CD4-positive, alpha-beta T cell treated with Interferon alpha-2 for 1 hour (primary cell): ENCODE measurements around the gene SIGLEC15.
A peak's percentile ranks its signal among the peaks of the same experiment; 100 is the strongest.
"Not testable (repeated sequence)": the region's sequence is repeated elsewhere in the genome, so short reads cannot be mapped to it uniquely, and the experiment has no call there.

Source experiments
- DNase-seq, 2 donors: peaks; one replicate each; pipeline ENCODE4 v3.0.0-alpha.2; 2020 to 2022

The SIGLEC15 gene

DNA sequence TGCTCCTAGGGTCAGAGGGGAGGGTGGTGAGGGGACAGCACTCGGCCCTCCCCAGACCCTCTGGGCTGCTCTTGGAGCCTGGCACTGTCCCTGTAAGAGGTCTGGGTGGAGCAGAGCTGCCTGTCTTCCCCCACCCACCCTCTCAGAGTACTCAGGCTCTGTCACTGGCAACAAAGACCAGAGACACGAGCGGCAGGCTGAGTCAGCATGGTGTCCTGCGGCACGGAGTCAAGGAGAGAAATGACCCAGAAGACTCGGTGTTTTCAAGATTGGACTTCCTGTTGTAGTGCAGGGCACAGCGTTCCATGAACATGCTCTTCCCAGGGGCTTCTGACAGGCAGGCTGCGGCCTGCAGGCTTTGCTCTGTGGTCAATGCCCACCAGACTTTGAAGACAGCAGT is 19.9 kb downstream of the SIGLEC15 start:
- DNase-seq = no peak

DNA sequence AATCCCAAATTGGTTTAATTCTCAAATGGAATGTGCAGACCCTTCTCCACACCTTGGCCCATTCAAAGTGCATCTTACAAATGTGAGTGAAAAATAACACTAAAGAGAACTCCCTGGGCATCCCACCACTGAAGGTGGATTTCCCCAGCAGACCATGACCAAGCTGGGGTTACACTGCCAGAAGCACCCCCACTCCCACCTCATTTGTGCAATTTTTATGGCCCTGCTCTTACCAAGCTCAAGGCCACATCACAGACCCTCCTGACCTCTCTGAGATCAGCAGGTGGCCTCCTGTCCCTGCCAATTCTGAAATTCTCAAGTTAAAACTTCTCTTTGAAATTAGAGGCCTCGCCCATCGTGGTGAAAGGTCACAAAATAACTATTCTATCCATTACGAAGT is 21.6 kb downstream of the SIGLEC15 start:
- no peak for DNase-seq

DNA sequence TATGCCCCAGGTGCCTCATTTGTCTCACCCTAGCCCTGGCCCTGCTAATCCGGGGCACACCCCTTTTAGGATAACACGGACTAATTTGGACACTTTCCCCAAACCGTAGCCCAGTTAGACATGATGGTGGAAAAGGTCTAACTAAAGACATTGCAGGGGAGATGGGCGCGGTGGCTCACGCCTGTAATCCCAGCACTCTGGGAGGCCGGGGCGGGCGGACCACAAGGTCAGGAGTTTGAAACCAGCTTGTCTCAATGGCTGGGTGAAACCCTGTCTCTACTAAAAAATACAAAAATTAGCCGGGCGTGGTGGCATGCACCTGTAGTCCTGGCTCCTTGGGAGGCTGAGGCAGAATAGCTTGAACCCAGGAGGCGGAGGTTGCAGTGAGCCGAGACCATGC is 23.2 kb downstream of the SIGLEC15 start:
- not testable (repeated sequence) for DNase-seq

DNA sequence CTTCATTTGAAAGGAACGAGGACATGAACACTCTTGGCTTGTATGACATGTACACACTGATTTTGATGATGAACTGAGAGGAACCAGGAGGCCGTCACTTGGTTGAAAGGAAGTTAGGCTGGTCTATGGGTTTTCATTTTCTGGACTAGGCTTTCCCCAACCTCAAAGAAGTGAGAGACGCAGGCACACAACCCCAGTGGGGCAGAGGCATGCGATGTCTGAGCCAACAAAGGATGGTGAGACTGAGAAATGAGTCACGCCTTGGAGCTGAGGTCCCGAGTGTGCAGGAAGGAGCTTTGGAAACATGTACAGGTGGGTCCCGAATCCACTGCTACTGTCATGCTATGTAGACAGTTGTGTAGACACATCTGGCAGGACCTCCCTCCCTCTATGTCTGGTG is 24.1 kb downstream of the SIGLEC15 start:
- no peak for DNase-seq

DNA sequence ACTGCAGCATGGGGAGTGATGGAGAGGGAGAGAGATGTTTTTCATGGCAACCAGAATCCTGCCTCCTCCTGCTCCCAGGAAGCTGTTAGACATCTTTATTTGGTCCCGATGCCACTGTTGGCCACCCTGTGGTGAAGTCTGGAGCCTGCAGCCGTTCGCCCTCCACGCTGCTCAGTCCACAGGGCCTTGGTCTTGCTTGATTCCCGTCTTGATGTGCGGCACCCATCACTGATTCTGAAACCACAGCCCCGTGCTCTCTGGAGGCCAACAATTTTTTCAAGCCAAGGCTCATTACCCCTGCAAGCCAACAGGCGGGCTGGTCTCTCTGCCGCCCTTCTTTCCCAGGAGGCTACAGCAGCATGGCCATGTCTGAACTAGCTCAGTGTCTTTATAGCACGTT is 24.5 kb downstream of the SIGLEC15 start:
- no peak for DNase-seq

DNA sequence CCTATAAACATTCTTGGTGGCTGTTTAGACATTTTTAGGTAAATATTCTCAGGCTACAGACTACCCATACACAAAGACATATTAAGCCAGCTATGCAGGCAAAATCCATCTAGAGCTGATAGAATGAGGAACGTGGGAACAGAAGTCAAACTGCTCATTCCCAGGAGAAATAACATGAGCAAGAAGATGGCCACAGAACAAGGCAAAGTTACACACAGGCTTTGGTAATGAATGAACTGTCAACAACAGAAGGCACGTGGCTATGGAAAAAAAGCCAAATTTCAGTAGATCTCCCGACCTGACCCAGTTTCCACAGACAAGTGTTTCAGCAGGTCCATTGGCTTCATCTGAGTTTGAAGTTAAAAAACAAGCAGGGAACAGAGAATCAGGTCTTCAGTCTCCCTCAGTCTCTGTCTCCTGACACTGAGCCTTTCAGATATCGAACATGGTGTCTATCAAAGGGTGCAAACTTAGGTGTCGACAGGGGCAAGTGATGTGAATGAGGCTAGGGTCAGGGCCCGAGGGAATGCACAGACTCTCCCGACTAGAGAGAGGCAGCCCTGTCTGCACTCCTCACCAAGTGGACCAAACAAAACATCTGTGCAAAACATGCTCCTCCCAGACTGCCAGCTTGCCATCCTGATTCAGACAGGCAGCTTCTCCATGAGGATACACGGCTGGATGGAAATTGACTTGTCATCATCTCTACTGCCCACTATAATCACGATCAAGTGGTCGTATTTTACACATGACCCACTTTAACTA is 25.9 kb downstream of the SIGLEC15 start:
- DNase-seq = no peak

DNA sequence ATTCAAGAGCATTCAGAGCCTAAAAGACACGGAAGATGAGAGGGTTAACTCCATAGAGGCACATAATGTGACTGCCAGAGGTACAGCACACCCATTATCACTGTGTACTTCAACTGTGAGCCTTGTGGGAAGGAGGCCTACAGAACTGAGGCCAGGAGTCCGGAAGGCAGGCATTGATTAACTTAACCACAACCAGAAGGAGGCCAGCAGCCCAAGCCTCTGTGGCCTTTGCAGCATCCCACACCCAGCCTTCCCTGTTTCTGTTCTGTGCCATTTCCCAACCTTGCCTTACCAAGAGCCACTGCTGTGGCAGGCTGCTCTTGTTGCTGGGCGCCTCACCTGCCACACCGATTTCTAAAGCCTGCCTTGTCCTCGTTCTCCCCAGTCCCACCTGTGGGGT is 27.2 kb downstream of the SIGLEC15 start:
- no peak for DNase-seq

DNA sequence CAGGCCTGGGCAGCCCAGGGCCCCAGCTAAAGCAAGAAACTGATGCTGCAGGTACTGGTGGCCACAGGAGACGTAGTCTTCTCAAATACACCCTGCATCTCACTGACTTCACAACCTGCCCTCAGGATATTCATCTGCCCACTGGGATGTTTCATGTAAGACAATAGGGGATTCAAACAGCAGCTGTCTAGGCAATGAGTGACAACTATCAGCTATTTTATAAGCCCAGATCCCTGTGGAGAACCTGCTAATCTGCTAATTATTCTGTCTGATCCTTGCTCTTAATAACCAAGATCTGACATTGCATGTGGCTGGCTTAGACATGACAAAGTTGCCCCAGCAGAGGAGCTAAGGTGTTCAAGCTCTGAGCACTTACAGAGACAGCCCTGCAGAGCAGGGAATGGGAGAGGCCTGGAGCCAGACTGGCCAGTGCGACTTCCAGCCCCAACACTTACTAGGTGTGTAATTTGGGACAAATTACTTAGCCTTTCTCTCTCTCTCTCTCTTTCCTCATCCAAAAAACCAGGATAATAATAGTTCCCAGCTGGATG is 28.6 kb downstream of the SIGLEC15 start:
- DNase-seq = no peak

DNA sequence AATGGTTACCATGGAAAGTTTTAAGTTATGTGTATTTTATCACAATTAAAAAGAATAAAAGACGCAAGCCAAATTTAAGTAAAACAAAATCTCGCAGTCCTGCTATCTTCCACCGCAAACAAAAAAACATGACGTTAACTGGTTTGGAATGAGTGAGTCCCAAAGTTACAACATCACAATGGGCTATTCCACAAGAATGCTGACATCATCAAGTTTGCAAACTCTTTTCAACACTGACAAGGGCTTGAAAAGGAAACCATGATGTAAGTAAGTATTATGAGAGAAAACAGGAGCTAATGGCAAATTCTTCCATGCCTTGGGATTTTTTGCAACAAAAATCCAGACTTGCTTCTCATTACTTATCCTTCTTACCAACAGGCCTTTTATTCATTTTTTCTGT is 31.1 kb downstream of the SIGLEC15 start:
- DNase-seq = no peak

DNA sequence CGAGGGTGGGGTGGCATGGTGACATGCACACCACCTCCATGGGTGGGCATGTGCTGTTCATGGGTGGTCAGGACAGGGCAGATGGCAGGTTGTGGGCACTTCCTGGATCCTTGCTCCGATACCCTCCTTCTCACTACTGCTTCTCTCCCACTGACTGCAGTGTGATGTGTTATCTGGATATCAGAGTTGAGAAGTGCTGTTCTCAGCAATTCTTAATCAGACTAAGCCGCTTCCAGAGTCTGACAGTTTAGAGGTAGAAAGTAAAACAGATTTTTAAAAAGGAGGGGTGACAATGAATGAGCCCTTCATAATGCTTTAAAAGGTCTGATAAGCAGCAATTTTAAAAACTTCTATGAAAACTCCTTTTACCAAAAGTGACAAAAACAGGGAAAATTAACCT is 33.9 kb downstream of the SIGLEC15 start:
- DNase-seq = no peak

DNA sequence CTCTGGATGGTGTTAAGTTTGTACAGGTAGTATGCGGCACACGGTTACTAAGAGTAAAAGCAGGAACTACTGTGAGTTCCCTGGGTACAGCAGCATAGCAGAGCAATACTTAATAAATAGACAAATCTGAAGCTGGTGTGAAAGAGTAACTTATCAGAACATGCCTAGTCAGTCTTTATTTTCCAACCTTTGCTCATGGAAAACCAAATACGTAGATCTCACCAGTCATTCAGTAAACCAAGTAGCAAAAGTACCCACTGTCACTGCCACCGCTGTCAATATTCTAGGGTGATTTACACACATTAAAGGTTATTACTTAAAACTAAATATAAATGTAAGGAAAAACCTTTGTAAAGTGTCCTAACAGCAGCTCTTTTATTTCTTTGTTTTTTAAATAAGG is 35.0 kb downstream of the SIGLEC15 start:
- DNase-seq = no peak

DNA sequence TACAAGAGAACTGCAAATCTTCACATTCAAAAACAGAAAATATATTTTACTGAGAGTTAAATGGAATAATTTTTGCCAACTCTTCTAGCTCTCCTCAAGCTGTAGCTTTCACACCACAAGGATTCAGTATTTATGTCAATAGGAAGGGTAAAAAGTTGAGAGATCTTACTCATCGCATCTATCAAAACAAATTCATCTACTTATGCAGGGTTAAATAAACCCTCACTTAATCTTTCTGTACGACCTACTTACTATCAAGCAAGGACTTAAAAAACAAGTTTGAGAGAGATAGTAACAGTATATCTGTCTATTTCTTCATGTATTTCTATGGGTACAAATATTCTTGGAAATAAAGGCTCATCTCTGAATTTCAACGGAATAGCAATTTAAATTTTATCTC is 35.5 kb downstream of the SIGLEC15 start:
- DNase-seq = no peak

DNA sequence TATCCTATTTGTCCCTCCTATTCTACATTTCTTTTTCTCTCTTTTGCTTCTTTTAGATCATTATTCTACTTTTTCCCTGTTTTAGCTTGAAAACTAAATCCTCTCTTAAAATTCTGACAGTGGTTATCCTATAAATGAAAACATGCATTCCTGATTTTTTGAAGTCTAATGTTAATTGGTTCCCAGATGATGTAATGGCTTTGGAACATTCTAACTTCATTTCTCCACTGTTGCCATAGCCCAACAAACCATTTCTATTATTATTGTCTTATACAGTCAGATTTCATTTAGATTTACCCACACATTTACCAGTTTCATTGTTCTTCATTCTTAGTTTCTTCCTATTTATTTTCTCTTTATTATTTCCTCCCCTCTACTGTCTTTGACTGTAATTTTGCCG is 36.5 kb downstream of the SIGLEC15 start:
- DNase-seq = no peak

DNA sequence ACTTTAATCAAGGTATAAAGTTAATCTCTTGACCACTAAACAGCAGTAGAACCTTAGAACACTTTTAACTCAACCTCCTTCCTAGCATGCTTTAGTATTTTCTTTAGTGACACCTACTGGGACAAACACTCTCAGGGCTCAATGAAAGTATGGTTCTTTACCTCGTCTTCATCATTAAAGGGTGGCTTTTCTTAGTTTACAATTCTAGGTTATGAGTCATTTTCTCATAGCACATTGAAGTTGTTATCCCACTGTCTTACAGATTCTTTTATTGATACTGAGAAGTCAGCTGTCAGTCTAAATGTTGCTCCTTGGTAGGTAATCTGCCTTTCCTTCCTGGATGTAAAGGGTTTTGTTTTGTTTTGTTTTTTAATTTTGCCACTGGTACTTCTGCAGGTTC is 38.0 kb downstream of the SIGLEC15 start:
- no peak for DNase-seq

DNA sequence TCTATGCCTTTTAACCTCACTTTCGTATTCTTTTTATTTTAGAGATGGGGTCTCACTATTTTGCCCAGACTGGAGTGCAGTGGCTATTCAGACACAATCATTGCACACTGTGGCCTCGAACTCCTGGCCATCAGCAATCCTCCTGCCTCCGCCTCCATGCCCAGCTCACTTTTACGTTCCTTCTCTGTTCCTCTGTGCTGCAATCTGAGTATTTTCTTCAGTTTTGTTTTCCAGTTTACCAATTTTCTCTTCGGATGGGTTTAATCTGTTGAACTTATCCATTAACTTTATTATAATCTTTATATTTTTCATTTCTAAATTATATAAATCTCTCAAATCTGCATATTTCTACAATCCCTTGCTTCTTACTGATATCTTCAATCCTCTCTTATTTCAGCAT is 38.6 kb downstream of the SIGLEC15 start:
- DNase-seq = no peak

DNA sequence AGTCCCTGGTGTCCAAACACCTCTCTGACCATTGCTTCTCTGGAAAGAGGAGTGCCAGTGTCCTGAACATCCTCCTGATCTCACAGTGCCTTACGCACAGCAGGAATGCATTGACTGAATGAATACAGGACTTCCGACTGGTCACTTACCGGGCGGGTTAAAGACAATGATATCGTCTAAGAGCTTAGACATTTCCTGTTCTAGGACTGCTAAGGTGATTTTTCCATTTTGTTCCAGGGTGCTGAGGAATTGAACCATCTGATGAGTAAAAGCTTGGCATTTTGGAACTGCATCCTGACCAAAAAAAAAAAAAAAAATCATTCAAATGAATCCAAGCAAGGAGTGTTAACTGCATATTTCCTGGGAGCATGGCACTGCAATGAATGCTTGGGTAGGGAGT is 40.0 kb downstream of the SIGLEC15 start:
- DNase-seq = no peak

DNA sequence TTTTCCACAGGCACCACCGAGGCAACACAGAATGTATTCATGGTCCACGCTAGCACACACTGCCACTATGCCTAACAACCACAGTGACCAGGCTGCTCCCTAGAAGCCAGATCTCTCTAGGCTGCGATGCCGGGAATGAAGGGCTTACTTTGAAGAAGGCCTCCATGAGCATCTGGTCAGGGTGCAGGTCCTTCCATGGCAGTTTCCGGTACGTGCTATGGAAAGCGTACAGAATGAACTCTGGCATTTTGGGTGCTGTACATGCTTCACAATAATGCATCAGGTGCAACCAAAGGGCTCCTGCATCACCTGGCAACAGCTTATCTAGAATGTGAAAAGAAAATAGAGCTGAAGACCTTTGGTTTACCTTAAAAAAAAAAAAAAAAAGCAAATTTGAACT is 44.9 kb downstream of the SIGLEC15 start:
- no peak for DNase-seq

DNA sequence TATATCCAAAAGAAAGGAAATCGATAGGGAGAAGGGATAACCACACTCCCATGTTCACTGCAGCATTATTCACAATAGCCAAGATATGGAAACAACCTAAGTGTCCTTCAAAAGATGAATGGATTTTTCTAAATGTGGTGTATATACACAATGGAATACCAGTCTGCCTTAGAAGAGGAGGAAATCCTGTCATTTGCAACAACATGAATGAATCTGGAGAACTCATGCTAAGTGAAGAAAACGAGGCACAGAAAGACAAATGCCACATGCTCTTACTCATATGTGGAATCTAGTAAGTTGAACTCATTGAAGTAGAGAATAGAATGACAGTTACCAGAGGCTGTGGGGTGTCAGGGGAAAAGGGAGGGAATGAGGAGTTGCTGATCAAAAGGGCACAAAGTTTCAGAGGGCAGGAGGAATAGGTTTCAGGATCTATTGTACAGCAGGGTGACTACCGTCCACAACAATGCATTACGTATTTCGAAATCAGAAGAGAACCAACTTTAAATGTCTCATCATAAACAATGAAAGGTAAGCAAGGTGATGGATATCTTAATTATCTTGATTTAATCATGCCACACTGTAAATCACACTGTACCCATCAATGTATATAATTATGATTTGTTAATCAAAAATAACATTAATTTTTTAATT is 46.1 kb downstream of the SIGLEC15 start:
- DNase-seq = no peak

DNA sequence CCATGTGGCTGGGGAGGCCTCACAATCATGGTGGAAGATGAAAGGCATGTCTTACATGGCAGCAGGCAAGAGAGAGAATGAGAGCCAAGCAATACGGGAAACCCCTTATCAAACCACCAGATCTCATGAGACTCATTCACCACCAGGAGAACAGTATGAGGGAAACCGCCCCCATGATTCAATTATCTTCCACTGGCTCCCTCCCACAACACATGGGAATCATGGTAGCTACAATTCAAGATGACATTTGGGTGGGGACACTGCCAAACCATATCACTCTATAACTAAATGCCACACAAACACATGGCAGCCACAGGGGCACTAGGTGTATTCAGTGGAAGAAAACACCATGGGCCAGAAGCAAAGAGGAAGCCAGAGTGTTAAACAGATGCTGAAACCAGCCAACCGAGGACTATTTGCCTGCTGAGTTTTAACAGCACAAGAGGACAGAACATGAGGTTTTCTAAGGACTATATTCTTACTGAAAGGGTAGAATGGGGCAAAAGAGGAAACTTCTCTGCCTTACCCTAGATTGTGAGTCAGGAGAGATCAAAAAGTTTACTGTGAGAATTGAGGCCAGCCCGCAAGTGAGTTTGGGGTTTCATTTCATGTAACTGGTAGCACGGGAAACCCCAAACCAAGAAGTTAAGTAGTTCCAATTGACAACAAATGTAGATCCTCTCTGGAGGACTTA is 49.2 kb downstream of the SIGLEC15 start:
- DNase-seq = peak; percentile 49 to 72

DNA sequence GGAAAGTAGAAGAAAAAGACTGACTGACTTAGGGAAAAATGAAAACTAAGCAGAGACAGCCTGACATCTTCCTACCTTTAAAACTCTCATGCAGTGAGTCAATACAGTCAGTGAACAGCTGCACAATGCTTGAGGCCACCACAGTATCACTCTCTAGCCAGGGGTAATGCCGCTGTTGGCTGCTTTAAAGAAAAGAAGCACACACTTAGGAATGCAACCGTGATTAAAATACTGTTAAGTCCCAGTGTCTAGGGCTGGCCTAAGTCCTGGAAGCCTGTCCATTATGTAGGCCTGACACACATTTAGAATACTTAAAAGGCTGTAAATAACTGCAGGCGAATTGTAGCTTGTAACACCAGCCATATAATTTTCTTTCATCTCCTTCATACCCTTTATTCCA is 50.7 kb downstream of the SIGLEC15 start:
- DNase-seq = no peak

DNA sequence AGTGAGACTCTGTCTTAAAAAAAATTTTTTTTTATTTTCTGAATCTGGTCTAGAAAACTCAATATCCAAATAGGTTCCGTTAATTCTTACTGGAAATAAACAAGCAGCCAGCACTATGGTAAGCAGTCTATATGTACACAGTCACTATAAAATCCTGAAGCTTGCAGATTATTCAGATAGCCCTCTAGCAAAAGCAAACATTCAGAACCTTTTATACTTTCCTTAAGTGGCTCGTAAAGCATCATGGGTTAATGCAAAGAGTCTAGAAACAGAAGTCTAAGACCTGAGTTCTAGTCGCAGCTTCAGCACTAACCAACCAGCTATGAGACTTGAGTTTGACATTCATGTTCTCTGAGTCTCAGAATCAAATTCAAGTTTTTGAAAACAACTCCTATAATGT is 51.9 kb downstream of the SIGLEC15 start:
- DNase-seq = no peak

DNA sequence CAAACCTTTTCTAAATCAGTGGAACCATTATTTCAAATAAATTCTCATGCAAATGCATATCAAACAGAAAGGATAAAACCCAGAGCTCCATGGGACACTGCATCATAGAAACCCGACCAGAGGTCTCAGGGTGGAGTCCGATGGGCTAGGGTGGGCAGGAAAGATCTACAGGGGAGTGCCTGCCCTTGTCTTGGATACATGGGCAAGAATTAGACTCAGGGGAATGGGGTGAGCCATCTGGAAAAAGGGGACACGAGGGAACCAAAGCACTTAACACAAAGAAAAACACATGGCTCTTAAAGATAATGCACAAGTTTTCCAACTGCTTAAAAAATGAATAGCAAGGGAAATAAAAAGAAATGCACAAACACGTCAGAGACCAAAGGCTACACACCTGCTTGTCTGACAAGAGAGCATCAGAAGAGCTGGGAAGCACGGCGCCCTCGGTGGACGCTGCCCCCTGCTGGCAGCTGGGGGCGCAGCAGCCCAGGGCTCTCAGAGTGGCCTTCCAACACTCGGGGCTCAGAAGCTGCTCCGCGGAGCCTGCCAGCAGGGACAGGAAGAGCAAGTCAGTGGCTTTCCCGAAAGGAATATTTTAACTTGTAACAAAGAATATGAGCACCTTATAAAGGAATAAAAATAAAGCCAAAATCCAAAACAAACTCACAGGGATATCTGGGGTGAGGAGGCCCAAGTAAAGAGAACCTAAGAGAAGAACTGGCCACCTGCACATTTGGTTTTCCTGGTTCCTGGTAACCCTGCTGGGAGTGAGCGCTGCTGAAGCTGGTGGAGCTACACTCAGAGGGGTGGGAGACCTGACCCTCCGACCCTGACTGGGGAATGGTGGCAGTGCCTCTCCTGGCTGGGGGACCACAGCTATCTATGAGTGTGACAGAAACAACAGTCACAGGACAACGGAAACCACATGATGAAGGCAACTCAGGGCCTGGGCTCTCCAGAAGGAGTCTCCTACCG is 54.5 kb downstream of the SIGLEC15 start:
- peak; percentile 61 to 77 for DNase-seq
